NAMALWA (cell line): ENCODE results near the gene KIF21A.
"Not testable (repeated sequence)": the region's sequence is repeated elsewhere in the genome, so short reads cannot be mapped to it uniquely, and the experiment has no call there.

Experiments
- DNase-seq: peaks from one replicate; pipeline ENCODE4 v3.0.0-alpha.2; 2015; ENCODE audit warnings: low spot score

KIF21A gene

DNA sequence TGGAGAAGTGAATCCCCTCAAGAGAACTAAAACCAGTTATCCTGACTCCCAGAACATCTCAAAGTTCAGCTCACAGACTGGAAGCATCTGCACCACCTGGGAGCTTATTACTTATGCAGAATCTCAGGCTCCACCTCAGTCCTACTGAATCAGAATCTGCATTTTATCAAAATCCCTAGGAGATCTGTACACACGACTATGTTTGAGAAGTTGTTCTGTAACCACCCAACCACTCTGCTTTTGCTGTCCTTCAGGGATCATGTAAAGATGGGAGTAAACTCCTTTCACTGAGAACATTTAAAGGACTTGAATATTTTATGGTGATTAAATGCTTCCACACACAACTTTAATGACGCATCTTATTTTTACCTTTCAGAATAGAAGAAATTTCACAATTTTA is 98.0 kb downstream of the KIF21A start:
- no peak for DNase-seq

DNA sequence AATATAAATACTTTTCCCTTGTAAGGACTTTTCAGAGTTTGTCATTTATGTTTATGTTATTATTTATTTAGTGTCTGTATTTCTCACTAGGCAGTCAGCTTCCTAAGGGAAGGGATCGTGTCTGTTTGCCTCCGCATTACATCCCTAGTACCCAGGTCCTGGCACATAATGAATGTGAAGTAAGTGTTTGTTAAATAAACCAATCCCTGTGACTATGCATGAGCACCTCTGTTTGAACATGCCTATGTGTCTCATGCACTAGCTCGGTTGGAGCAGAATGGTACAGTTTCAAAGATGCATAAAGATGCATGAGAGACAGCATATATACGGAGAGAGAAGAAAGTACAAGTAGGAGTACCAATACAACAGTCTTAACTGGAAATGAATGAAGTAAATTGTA is 99.3 kb downstream of the KIF21A start:
- DNase-seq = no peak

DNA sequence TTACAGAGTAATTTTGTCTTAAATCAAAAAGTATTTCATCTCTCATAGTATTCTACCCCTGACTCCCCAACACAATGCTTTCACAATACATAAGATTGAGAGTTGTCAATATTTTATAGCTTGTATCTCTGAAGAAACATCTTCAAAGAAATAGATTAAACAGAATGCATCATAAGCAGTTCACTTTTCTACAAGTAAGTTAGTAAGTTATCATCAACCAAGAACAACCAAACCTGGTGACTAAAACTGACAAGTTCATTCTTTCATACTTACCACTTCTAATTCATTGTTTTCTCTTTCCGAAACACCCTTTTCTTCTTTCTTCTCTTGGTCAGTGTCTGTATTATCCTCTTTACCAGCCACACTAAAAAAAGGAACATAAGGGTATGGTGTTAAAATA is 101.2 kb downstream of the KIF21A start:
- no peak for DNase-seq

DNA sequence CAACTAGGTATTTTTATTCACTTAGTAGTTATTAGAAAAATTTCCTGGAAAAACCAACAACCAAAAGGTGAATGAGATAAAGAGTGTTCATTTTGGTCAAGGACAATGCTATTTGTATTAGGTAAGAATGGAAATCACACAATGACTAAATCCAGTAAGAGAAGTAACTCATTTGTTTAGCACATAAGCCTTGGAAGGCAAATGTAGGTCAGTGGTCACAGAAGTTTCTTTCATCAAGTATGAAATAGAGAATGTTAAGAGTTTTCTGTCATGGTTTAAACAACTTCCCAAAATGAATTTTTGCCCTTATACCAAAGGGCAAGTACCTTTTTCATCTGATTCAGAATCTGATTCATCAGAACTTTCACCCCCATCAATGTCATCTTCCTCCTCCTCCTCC is 101.7 kb downstream of the KIF21A start:
- no peak for DNase-seq

DNA sequence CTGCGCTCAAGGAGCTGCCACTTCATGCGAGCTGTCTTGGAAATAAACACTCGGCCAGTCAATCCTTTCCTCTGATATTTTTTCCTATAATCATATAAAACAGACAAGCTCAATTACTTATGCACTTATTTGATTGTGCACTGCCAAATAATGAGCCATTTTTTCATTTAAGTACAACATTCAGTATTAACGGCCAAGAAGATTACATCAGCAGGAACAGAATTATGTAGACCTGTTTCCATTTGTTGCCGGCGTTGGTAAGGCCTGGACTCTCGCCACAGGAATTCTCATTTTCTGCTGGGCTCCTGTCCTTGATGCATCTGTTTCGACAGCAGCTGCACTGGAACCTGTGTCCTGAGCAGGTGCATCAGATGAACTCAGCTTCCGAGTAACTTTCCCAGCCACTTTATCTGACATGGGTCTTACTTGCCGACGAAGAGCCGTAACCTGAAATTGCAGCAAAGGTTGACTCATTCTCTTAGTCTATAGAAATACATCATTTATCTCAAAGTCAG is 110.2 kb downstream of the KIF21A start:
- DNase-seq = no peak

DNA sequence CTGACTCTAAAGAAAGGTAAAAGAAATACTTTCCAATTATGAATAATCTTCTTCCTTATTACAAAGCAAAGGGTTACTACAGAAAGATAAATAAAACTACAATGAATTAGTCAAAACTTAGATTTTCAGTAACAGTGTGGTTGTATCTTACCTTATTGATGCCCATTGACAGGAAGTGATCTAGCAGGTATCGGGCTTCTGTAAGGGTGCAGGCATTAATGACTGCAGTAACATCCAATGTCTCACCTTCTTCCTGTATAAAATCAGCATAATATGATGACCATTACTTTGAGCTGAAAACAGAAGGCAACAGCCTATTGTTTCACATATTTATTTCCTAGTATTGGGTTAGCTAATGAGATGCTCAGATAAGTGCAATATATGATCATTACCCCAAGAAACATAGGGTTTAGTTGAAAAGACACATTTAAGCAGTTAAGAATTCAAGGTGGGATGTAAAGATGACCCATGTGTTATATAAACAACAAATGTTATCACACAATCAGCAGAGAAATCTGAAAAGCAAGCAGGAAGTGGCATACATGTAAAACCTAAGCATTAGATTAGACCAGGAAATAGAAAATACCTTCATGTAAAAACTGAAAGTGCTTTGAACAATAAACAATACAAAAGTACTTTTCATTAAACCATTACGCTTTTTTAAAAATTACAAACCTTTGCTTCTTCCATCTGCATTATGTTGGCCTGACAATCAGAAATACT is 111.2 kb downstream of the KIF21A start:
- no peak for DNase-seq

DNA sequence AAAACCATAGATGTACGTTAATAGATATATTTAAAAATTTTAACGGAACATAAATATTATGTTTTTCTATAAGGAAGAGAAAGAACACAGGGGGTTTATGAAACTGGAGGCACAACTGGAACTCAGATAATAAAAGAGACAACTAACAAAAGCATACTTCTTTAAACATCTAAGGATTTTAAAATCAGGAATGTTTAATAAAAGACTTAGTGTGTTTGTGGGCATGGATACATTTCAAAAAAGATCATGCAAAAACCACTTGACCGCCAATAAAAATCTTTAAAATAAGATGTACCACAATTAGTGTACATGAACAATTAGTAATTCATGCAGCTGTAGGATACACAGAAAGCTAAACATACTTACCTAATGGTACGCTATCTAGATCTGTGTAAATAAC is 113.0 kb downstream of the KIF21A start:
- DNase-seq = no peak

DNA sequence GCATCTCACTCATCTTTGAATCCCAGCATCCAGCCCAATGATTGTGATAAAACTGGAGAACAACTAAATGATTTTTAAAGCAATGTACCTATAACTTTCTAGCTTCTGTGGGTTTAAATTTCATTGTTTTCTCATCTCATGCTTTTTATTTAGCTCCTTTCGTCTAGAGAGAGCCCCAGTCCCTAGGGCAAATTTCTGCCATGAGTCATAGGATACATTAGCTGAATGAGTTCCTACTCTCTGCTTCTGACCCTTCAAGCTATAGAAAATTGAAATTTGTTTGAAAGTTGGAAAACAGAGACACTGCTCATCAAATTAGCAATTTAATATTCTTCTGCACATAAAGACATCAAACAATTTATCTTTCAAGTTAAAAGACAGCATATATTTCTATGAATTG is 113.9 kb downstream of the KIF21A start:
- DNase-seq = no peak

DNA sequence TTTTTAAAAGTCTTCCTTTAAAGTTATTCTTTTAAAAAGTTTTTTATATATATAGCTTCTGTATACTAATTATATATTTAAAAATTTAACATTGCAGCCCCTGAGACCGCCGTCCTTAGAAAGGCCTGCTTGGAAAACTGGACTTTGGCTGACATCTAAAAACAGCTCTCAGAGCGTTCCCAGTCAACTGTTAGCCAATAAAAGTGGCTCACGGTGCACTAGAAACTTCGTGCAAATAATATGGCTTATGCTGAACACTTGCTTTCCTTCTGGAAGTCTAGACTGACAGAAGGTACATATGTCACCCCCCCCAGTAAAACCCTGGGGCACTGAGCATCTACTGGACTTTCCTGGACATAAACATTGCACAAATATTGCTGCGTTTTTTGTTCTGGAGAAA is 115.0 kb downstream of the KIF21A start:
- no peak for DNase-seq

DNA sequence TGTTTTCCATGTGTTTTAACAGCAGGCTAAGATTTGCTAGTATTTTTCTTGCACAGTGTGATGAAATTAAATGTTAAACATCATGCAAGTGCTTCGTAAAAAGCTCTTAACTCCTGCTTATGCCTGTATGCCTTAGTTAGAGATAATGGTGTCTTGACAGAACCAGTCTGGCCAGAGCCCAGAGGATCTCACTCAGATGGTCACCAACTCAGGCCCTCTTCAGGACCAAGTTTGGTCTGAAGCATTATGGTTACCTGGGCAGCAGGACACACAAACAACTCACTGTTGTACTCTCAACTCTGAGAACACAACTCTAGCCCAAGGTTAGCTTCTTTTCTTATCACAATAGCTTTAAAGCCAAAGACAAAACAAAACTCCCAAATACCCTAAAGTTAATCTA is 115.4 kb downstream of the KIF21A start:
- no peak for DNase-seq

DNA sequence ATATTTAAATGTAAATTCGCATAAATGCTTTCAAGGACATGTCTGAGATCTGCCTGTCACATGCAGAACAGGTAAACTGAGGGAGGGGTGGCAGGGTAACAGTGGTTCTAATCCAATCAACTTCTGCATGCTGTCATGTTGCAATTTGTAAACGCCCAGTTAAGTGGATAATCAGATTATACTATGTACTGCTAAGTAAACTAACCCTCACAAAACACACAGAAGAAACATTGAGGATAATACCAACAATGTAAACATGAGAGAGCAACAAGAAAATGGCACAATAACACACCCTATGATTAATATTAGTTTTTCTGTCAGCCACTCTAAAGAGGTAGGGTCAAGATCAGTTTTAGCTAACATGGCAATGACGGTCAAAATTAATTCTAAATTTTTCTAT is 123.7 kb downstream of the KIF21A start:
- no peak for DNase-seq

DNA sequence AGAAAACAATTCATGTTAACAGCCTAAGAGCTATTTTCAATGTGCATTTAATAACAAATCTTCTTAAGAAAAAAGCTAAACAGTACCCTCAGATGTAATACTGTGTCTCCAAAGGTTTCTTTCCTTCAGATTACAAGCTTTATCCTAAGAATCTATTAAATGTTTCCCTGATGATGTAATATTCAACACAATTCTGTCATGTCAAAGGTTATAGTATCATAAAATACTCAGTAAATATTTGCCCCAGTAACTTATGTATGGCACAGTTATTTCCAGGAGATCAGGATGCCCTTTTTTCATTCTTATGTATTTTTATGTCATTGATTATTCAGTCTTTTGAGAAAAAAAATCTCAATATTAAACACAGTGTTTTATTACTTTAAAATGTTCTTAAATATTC is 128.4 kb downstream of the KIF21A start:
- DNase-seq = no peak

DNA sequence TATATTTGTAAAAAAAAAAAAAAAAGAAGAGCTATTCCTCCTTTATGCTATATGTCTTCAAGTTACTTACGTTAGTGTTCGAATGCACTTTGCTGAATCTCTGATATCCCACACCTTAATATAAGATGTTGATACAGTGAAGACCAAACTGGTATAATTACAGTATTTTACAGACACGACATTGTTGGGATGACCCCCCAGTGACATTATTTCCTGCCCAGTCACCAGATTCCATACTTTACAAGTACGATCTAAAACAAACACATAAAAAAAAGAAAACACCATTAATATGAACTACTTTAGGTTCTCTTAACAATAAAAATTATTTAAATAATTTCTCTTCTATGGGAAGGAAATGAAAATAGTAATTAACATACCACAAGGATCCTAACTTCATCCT is 133.4 kb downstream of the KIF21A start:
- no peak for DNase-seq

DNA sequence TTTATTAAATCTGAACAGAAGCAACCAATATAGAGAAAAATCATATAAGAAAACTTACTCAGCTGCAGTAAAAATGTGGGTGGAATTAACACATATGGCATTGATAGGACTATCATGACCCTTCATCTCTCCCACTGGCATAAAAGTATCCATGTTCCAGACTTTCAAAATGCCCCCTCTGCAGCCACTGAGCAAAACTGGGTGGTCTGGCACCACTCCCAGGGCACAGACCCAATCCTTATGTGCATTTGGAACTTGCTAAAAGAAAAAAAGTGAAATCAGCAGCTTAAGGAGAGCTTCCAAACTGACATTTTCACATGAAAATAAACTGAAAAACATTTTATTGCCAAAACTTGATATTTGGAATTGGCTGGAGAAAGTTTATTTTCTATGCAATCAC is 141.5 kb downstream of the KIF21A start:
- no peak for DNase-seq

DNA sequence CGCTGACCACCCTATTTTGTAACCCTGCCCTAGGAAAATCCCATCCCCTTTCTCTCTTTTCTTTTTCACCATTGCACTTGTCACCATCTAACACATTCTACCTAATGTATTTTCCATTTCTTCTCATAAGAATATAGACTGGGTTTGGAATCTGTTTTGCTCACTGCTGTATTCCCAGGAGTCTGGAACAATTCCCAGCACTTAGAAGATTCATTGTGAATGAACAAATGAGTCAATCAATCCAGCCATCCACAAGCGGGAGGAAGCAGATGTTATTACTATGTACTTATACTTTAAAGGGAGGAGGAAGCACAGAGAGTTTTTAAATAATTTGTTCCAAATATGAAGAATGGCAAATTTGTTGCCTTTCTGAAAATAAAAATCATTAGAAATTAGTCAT is 142.1 kb downstream of the KIF21A start:
- no peak for DNase-seq

DNA sequence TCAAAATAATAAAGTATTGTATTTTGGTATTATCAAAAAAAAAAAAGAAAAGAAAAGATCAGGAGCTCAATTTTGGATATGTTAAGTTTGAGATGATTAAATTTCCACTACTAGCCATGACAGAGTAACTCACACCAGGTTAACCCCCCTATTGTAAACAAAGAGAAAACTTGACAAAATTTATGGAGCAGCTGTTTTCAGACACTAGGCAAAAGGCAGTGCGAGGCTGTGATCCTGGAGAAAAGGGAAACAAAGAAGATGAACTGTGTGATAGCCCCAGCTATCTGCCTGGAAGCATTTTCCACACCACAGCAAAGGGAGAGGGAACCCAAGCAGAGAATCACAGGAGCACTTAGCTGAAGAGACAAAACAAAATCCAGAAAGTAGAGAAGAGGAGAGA is 145.0 kb downstream of the KIF21A start:
- no peak for DNase-seq

DNA sequence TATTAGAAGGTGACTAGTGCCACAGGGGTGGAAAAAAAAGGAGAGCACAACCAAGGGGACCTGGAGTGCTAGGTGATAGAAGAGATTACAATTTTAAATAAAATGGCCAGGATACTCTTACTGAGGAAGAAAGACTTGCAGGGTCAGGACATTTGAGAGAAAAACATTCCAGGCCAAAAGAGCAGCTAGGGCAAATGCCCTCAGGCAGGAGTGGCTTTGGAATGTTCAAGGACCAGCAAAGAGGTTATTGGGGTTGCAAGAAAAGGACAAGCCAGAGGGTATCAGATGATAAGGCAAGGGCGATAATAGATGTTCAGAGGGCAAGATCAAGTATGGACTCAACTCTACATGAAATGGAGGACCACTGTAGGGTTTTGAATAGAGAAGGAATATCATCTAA is 146.4 kb downstream of the KIF21A start:
- DNase-seq = no peak

DNA sequence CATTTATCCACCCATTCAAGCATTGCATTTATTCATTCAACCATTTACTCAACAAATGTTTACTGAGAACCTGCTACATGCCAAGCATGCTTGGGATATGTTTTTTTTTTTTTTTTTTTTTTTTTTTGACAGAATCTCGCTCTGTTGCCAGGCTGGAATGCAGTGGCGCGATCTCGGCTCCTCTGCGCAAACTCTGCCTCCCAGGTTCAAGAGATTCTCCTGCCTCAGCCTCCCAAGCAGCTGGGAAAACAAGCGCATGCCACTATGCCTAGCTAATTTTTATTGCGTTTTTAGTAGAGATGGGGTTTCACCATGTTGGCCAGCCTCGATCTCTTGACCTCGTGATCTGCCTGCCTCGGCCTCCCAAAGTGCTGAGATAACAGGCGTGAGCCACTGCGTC is 147.3 kb downstream of the KIF21A start:
- not testable (repeated sequence) for DNase-seq

DNA sequence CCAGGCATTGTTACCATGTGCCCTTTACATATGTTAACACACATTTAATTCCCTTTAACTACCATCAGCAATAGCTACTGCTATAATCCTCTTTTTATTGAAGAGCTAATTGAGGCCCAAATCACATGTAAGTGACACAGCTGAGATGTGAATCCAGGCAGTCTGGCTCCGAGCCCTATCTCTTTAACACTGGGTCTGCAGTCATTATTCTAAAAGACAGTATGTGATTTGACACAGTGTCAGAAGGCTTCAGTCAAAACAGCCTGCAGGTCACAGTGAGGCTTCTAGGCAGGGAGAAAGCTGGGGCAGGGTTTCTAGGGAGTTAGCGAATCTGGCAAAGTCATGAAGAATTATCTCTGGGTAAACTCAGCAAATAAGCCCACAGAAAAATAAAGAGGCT is 148.2 kb downstream of the KIF21A start:
- no peak for DNase-seq

DNA sequence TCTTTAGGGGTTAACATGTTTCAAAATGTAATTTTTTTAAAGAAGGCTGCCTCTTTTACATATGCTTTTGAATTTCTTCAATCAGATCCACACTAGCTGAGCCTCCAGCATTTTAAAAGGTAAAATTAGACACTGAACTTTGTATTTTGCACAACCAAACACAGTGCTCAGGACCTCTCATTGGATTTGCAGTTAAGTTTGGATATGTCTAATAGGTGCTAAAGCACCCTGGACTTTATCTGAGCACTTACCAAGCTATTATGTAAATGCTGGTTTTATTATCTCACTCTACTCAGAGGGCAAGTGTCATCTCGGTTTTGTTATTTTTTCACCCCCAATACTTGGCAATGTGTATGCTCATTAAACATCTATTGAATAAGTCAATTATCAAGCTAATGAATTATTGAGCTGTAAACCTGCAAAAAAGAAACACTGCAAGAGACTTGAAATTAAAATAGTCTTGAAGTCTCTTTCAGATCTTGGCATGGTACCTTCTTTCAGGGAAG is 150.7 kb downstream of the KIF21A start:
- DNase-seq = no peak

DNA sequence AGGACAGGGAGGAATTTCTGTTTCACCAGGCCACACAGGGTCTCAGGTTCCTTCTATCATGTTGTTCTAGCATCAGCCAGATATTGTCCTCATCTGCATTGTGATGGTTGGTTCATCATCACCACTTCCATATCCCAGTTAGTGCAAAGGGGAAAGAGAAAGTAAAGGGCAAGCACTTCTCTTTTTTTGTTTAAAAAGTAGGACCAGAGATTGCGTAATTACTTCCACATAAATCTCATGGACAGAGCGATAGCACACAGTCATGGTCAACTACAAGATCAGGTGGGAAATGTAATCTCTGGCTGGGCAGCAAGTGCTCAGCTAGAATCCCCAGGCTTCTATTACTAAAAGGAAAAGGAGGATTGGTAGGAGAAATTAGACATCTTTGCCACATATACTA is 155.1 kb downstream of the KIF21A start:
- DNase-seq = no peak

DNA sequence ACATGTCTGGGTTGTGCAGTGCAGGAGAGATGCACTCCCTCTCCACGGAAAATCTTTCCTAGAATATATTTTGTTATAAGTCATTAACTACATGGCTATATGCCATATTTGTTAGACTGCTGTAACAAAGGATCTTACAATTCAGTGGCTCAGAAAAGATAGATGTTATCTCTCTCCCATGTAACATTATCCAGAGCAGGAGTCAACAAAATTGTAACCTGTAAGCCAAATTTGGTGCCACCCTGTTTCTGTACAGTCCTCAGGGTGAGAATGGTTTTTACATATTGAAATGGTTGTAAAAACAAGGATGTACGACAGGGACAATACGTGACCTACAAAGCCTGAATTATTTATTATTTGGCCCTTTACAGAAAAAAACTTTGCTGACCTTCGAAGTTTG is 155.5 kb downstream of the KIF21A start:
- DNase-seq = no peak

DNA sequence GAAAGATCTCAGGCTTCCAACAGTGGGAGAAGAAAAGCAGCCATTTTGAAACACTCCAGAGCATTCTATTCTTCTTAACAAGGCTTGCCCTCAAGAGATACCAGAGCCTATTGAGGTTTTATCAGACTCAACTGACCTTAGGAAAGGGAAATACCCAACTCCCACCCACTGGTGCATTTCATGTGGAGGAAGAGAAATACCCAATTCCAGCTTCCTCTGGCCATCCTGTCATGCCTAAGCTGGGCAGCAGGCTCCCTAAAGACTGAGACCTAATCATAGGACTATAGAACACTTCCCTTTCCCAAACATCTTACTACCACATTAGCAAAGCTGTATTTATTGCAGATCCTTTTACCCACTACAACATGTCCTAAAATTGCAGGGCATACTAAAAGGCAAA is 164.5 kb downstream of the KIF21A start:
- DNase-seq = no peak

DNA sequence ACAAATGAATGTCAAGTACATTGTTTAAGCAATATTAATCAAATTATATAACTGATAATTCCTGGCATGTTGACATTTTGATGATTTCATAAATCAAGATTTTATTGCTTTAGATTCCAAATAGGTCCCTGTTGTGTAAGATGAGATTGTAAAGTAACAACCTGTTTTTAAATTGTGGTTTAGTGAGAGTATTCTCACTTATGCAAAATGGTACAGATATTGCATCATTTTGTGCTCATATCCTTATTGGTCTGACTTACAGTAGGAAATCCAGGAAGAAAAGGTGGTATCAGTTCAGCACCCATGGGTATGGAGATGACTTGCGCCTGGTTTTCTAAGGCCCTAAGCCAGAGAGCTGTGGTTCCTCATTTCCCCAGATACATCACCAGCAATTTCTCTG is 165.5 kb downstream of the KIF21A start:
- DNase-seq = no peak
